Keratinocyte (primary cell): ENCODE results near the gene PAXIP1. TPM values are rescaled to one million over a fixed set of nuclear protein-coding genes. Genes with fewer than 3 reads are reported as not detected.
"Not testable (repeated sequence)": the region's sequence is repeated elsewhere in the genome, so short reads cannot be mapped to it uniquely, and the experiment has no call there.

Experiments used
- DNase-seq: peaks from one replicate; pipeline ENCODE4 v3.0.0-alpha.2; 2011; ENCODE audit warnings: low read depth, missing footprints, low spot score
- FAIRE-seq: peaks from 2 replicates; lab custom pipeline; 2011; peaks lifted over from hg19 to GRCh38; lab: Jason Lieb, UNC
- H2AFZ ChIP-seq: 2 replicates; pipeline ENCODE4 v1.6.0; 2012; ENCODE audit warnings: low read length, control low read depth, inconsistent platforms; ENCODE audit not compliant: control insufficient read depth
- H3K27ac ChIP-seq: 2 replicates; pipeline ENCODE4 v1.5.1; 2011; ENCODE audit warnings: low read length; ENCODE audit not compliant: control insufficient read depth, insufficient read depth
- H3K27me3 ChIP-seq: 3 replicates; pipeline ENCODE4 v1.6.0; 2011; ENCODE audit warnings: low read length; ENCODE audit not compliant: control insufficient read depth, insufficient read depth; ENCODE audit errors: extremely low read depth
- H3K36me3 ChIP-seq, 2 experiments: 2 replicates in 1 of 2; 3 replicates in 1 of 2; pipeline ENCODE4 v1.5.1; 2011; ENCODE audit warnings: low read length in 2 of 2, mild to moderate bottlenecking in 1 of 2; ENCODE audit not compliant: control insufficient read depth in 2 of 2, insufficient read depth in 2 of 2; ENCODE audit errors: extremely low read depth in 1 of 2
- H3K4me1 ChIP-seq: 3 replicates; pipeline ENCODE4 v1.5.1; 2011; ENCODE audit warnings: low read length; ENCODE audit not compliant: control insufficient read depth, insufficient read depth; ENCODE audit errors: extremely low read depth
- H3K4me2 ChIP-seq: 3 replicates; pipeline ENCODE4 v1.6.0; 2011; ENCODE audit warnings: low read depth, low read length; ENCODE audit not compliant: control insufficient read depth, insufficient read depth; ENCODE audit errors: extremely low read depth
- H3K4me3 ChIP-seq, 3 experiments: fragments of 200-600 bp in 1 of 3; sonication (generic) in 1 of 3; 2 replicates in 2 of 3; 3 replicates in 1 of 3; pipeline ENCODE4 v1.5.1; 2011 to 2016; ENCODE audit warnings: low read length in 3 of 3, mild to moderate bottlenecking in 3 of 3, control low read depth in 2 of 3, inconsistent platforms in 1 of 3, low read depth in 1 of 3, mixed read lengths in 1 of 3, mixed run types in 1 of 3, moderate library complexity in 1 of 3; ENCODE audit not compliant: control insufficient read depth in 2 of 3, insufficient read depth in 2 of 3; ENCODE audit errors: extremely low read depth in 1 of 3
- H3K79me2 ChIP-seq: 2 replicates; pipeline ENCODE4 v1.6.0; 2012; ENCODE audit warnings: low read length; ENCODE audit not compliant: control insufficient read depth, insufficient read depth
- H3K9ac ChIP-seq: 3 replicates; pipeline ENCODE4 v1.6.0; 2011; ENCODE audit warnings: low read length; ENCODE audit not compliant: control insufficient read depth, insufficient read depth; ENCODE audit errors: extremely low read depth
- H3K9me1 ChIP-seq: 3 replicates; pipeline ENCODE4 v1.6.0; 2011; ENCODE audit warnings: low read length; ENCODE audit not compliant: control insufficient read depth, insufficient read depth; ENCODE audit errors: extremely low read depth
- H3K9me3 ChIP-seq: 2 replicates; pipeline ENCODE4 v1.5.1; 2012; ENCODE audit warnings: low read depth, low read length; ENCODE audit not compliant: control insufficient read depth
- H4K20me1 ChIP-seq: 3 replicates; pipeline ENCODE4 v1.6.0; 2011; ENCODE audit warnings: low read length; ENCODE audit not compliant: control insufficient read depth, insufficient read depth; ENCODE audit errors: extremely low read depth
- CTCF ChIP-seq, 3 experiments: IDR thresholded peaks in 1 of 3; conservative IDR thresholded peaks in 1 of 3; optimal IDR thresholded peaks in 1 of 3; 2 replicates in 2 of 3; 3 replicates in 1 of 3; pipeline versions ENCODE3 to v1.5.1; 2011; ENCODE audit warnings: low read length in 3 of 3, mild to moderate bottlenecking in 3 of 3, moderate library complexity in 2 of 3, control low read depth in 1 of 3, inconsistent platforms in 1 of 3; ENCODE audit not compliant: insufficient read depth in 2 of 3; ENCODE audit errors: extremely low read depth in 1 of 3
- EZH2 ChIP-seq: IDR thresholded peaks from one replicate; pipeline ENCODE4 v1.6.1; 2012; ENCODE audit warnings: inconsistent platforms, mild to moderate bottlenecking, low read length, moderate library complexity
- dilution Hi-C: fragments of 300-500 bp; cut with MboI; formaldehyde crosslinking; loops from one replicate; pipeline ENCODE4 v1.7.0; 2020; ENCODE audit warnings: low sequenced_read_pairs; ENCODE audit not compliant: extremely low pct_ligation_motif_present
- polyA plus RNA-seq, 5 experiments: library from polyadenylated mRNA; depleted of rRNA in 3 of 5; stranded (reverse) in 3 of 5; stranded (forward) in 1 of 5; unstranded in 1 of 5; fragments of >200 nt; gene quantifications; 1 replicate in 1 of 5; 2 replicates in 3 of 5; 3 replicates in 1 of 5; pipeline versions ENCODE4 v1.2.1 to v1.2.3, GENCODE V29; 2011 to 2012; ENCODE audit warnings: missing spikeins in 2 of 5, low read depth in 1 of 5, low replicate concordance in 1 of 5

The PAXIP1 gene
- polyA plus RNA-seq, 1 donor (not counting 4 experiments of a cell fraction or from before 2014, with no cell fraction given) = 9.4 TPM

GRCh38 chr7:154937837-154938236 is 65.1 kb downstream of the PAXIP1 start:
- no peak overlapping the region for H3K9ac ChIP-seq
- DNase-seq = no peak
- H3K27me3 ChIP-seq = no peaks in the 10 kb centered on the region
- no peak for TF ChIP-seq CTCF (optimal IDR thresholded peaks at IDR 0.05 in 1 of 3, IDR thresholded peaks at IDR 0.05 in 1 of 3, conservative IDR thresholded peaks at IDR 0.05 in 1 of 3; ENCODE audit: extremely low read depth in 1 of 3, insufficient read depth in 2 of 3, low read length in 3 of 3)
- no peak for TF ChIP-seq EZH2
- H4K20me1 ChIP-seq = no peaks in the 10 kb centered on the region
- H3K79me2 ChIP-seq = no peaks in the 10 kb centered on the region
- FAIRE-seq = no peak
- peaks cover 0 to 2% of the 10 kb centered on the region in 2 experiments for H3K36me3 ChIP-seq
- no peaks in the 10 kb centered on the region for H3K9me1 ChIP-seq
- peaks cover 2% of the 10 kb centered on the region for H3K9me3 ChIP-seq
- no peak overlapping the region for H3K4me3 ChIP-seq
- no peak overlapping the region for H3K27ac ChIP-seq
- no peak overlapping the region for H3K4me2 ChIP-seq
- dilution Hi-C loops = no loop called here
- H2AFZ ChIP-seq = no peak overlapping the region
- no peaks in the 10 kb centered on the region for H3K4me1 ChIP-seq

- H4K20me1 ChIP-seq, DNase-seq, H3K4me3 ChIP-seq, H3K27me3 ChIP-seq, H3K4me2 ChIP-seq, FAIRE-seq, H3K9ac ChIP-seq, H3K27ac ChIP-seq, H3K79me2 ChIP-seq, H2AFZ ChIP-seq, H3K4me1 ChIP-seq, H3K36me3 ChIP-seq, H3K9me3 ChIP-seq, dilution Hi-C loops, H3K9me1 ChIP-seq: not testable (repeated sequence)
These were observed 68.5 kb downstream of the PAXIP1 start for GRCh38 chr7:154934353-154934952.

GRCh38 chr7:154931906-154932305 is 71.0 kb downstream of the PAXIP1 start:
- Histone ChIP-seq H3K4me3 (no peak overlapping the region), H2AFZ (no peak overlapping the region), H3K79me2 (no peaks in the 10 kb centered on the region), H3K9me1 (no peaks in the 10 kb centered on the region), H3K9me3 (peaks cover 2% of the 10 kb centered on the region), H3K27ac (no peak overlapping the region), H3K27me3 (no peaks in the 10 kb centered on the region), H3K4me2 (no peak overlapping the region), H3K36me3 (no peaks in the 10 kb centered on the region), H3K4me1 (peaks cover 2% of the 10 kb centered on the region), H3K9ac (no peak overlapping the region), H4K20me1 (no peaks in the 10 kb centered on the region)
- dilution Hi-C loops = no loop called here
- TF ChIP-seq CTCF (optimal IDR thresholded peaks at IDR 0.05 in 1 of 3, IDR thresholded peaks at IDR 0.05 in 1 of 3, conservative IDR thresholded peaks at IDR 0.05 in 1 of 3; ENCODE audit: extremely low read depth in 1 of 3, insufficient read depth in 2 of 3, low read length in 3 of 3) (no peak), EZH2 (no peak)
- FAIRE-seq = no peak
- no peak for DNase-seq
